ENCODE measurements around the gene CDH8. TPM values are rescaled to one million over a fixed set of nuclear protein-coding genes. Genes with fewer than 3 reads are reported as not detected.

Gene CDH8
- total RNA-seq, 1 experiment from 2014 or later = 2.5 TPM

DNA sequence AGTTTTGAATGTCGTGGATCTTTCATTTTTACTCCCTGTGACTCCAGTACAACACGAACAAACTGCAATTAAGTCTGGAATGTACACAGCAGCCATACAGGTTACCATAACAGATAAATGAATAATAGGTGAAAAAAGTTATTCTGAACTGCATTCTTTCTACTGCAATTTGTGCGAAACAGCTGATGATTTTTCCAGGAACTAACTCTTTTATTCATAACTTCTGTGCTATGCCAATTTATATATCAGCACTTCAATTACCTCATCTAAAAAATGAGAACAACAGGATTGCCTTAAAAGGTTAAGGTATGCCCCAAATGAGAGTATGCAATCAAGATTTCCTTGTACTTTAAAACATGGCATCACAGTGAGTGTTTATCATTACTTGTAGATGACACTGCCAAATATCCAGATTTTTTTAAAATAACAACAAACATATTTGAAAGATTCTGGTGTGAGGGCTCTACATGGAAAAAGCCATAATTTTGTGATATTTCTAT is 238.9 kb downstream of the CDH8 start (continued):
- TF ChIP-seq REST (IDR thresholded peaks at IDR 0.05; ENCODE audit: low read depth) (no peak), ELF1 (IDR thresholded peaks at IDR 0.05; ENCODE audit: borderline replicate concordance, low read depth) (no peak), RAD21 (IDR thresholded peaks at IDR 0.05; ENCODE audit: low read depth) (no peak), ZFX (IDR thresholded peaks at IDR 0.05) (no peak), SIN3A (IDR thresholded peaks at IDR 0.05; ENCODE audit: low read depth) (no peak), CBX3 (IDR thresholded peaks at IDR 0.05; ENCODE audit: low read depth) (no peak), ZNF274 (IDR thresholded peaks at IDR 0.05; ENCODE audit: low read depth, low read length) (no peak)
- TF ChIP-seq, protein P1, sequence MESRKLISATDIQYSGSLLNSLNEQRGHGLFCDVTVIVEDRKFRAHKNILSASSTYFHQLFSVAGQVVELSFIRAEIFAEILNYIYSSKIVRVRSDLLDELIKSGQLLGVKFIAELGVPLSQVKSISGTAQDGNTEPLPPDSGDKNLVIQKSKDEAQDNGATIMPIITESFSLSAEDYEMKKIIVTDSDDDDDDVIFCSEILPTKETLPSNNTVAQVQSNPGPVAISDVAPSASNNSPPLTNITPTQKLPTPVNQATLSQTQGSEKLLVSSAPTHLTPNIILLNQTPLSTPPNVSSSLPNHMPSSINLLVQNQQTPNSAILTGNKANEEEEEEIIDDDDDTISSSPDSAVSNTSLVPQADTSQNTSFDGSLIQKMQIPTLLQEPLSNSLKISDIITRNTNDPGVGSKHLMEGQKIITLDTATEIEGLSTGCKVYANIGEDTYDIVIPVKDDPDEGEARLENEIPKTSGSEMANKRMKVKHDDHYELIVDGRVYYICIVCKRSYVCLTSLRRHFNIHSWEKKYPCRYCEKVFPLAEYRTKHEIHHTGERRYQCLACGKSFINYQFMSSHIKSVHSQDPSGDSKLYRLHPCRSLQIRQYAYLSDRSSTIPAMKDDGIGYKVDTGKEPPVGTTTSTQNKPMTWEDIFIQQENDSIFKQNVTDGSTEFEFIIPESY (IDR thresholded peaks at IDR 0.05; ENCODE audit: extremely low read depth, insufficient replicate concordance, low read length) = no peak
